GM18951 (cell line): Measurements from ENCODE around the gene SPOCK1.

ENCODE experiments used
- POLR2A ChIP-seq: IDR thresholded peaks from 4 replicates; pipeline ENCODE4 v1.6.1; 2011; ENCODE audit warnings: mild to moderate bottlenecking; ENCODE audit not compliant: insufficient read length, insufficient read depth; ENCODE audit errors: extremely low read depth
- in situ Hi-C: fragments of 300-500 bp; cut with MboI; formaldehyde crosslinking; loops from one replicate; pipeline ENCODE4 v1.12.0; 2022; ENCODE audit warnings: low sequenced_read_pairs, mixed read lengths, inconsistent platforms; ENCODE audit not compliant: unreplicated experiment

The SPOCK1 gene

GRCh38 chr5:137071526-137071925 is 427.6 kb downstream of the SPOCK1 start:
- in situ Hi-C loops = no loop called here

GRCh38 chr5:137070521-137070920 is 428.6 kb downstream of the SPOCK1 start:
- in situ Hi-C loops = no loop called here
- TF ChIP-seq POLR2A = no peak

More at GRCh38 chr5:137071526-137071925, 427.6 kb downstream of the SPOCK1 start:
- no peak for TF ChIP-seq POLR2A

- in situ Hi-C loops = no loop called here
These were observed 429.8 kb downstream of the SPOCK1 start for GRCh38 chr5:137069358-137069757.

GRCh38 chr5:137061382-137061781 is 437.7 kb downstream of the SPOCK1 start:
- TF ChIP-seq POLR2A = no peak

More at GRCh38 chr5:137069358-137069757, 429.8 kb downstream of the SPOCK1 start:
- no peak for TF ChIP-seq POLR2A

GRCh38 chr5:137058089-137058488 is 441.0 kb downstream of the SPOCK1 start:
- in situ Hi-C loops = no loop called here
- no peak for TF ChIP-seq POLR2A

More at GRCh38 chr5:137061382-137061781, 437.7 kb downstream of the SPOCK1 start:
- in situ Hi-C loops = no loop called here

GRCh38 chr5:137056676-137057075 is 442.4 kb downstream of the SPOCK1 start:
- in situ Hi-C loops = no loop called here
- no peak for TF ChIP-seq POLR2A

GRCh38 chr5:137055271-137055872 is 443.8 kb downstream of the SPOCK1 start:
- in situ Hi-C loops = no loop called here
- TF ChIP-seq POLR2A = no peak

- no peak for TF ChIP-seq POLR2A
These were observed 444.3 kb downstream of the SPOCK1 start for GRCh38 chr5:137054792-137055191.

GRCh38 chr5:137054335-137054734 is 444.8 kb downstream of the SPOCK1 start:
- TF ChIP-seq POLR2A = no peak
- in situ Hi-C loops = no loop called here

More at GRCh38 chr5:137054792-137055191, 444.3 kb downstream of the SPOCK1 start:
- in situ Hi-C loops = no loop called here

GRCh38 chr5:137051161-137051560 is 448.0 kb downstream of the SPOCK1 start:
- in situ Hi-C loops = no loop called here
- TF ChIP-seq POLR2A = no peak

GRCh38 chr5:137040641-137041340 is 458.3 kb downstream of the SPOCK1 start:
- no peak for TF ChIP-seq POLR2A
- in situ Hi-C loops = no loop called here

GRCh38 chr5:137040024-137040423 is 459.1 kb downstream of the SPOCK1 start:
- in situ Hi-C loops = no loop called here
- TF ChIP-seq POLR2A = no peak

- in situ Hi-C loops = no loop called here
- no peak for TF ChIP-seq POLR2A
These were observed 461.3 kb downstream of the SPOCK1 start for GRCh38 chr5:137037848-137038247.

GRCh38 chr5:137036640-137037039 is 462.5 kb downstream of the SPOCK1 start:
- in situ Hi-C loops = no loop called here
- TF ChIP-seq POLR2A = no peak
